HG03039 (cell line): ENCODE measurements around the gene TMEM51.

Experiments
- ATAC-seq: cut with Tn5 transposase; IDR thresholded peaks from one replicate; pipeline ENCODE4 v1.9.1; 2021; ENCODE audit warnings: mild to moderate bottlenecking, moderate library complexity; ENCODE audit not compliant: unreplicated experiment

TMEM51 gene

DNA sequence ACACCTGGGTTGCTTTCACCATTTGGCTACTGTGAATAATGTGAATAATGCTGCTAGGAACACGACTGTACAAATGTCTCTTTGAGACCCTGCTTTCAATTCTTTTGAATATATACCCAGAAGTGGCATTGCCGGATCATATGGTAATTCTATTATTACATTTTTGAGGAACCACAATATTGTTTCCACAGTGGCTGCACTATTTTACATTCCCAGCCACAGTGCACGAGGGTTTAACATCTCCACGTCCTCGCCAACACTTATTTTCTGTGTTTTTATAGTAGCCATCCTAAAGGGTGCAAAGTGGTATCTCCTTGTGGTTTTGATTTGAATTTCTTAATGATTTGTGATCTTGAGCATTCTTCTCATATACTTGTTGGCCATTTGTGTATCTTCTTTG is 109.2 kb downstream of the TMEM51 start:
- no peak for ATAC-seq

DNA sequence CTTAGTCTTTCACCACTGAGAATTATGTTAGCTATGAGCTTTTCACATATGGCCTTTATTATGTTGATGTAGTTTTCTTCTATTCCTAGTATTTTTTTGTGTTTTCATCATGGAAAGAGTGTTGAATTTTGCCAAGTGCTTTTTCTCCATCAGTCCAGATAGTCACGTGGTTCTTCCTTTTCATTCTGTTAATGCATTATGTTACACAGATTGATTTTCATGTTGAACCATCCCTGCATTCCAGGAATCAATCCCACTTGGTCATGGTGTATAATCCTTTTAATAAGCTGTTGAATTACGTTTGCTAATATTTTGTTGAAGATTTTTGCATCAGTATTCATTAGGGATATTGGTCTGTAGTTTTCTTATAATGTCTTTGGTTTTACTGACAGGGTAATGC is 111.2 kb downstream of the TMEM51 start:
- ATAC-seq = no peak
